ENCODE measurements around the gene EXD2. TPM values are rescaled to one million over a fixed set of nuclear protein-coding genes. Genes with fewer than 3 reads are reported as not detected.
"Not testable (repeated sequence)": the region's sequence is repeated elsewhere in the genome, so short reads cannot be mapped to it uniquely, and the experiment has no call there.

Gene EXD2
- total and polyA plus RNA-seq, 2 experiments from 2014 or later = 10.3 to 23.3 TPM

DNA sequence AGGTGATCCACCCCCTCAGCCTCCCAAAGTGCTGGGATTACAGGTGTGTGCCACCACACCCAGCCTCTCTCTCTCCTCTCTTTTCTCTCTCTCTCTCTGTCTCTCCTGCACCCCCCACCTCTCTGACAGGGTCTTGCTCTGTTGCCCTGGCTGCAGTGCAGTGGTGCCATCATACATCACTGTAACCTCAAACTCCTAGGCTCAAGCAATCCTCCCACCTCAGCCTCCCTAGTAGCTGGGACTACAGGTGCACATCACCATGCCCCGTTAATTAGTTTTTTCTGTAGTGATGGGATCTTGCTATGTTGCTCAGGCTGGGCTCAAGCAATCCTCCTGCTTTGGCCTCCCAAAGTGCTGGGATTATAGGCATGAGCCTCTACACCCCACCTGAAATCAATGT lies 8.7 kb upstream of the EXD2 start:
- H2AFZ ChIP-seq; H3K4me3 Mint-ChIP-seq; H3K9me3 Mint-ChIP-seq; H3K27me3 Mint-ChIP-seq (ENCODE audit: insufficient read depth, low read depth, poor library complexity); H3K27me3 ChIP-seq (ENCODE audit: insufficient read depth); H3K4me3 ChIP-seq; H3K9me2 ChIP-seq (ENCODE audit: insufficient read depth); H3K36me3 Mint-ChIP-seq (ENCODE audit: low read depth); H3K36me3 ChIP-seq (ENCODE audit: insufficient read depth); ATAC-seq; H3K4me2 ChIP-seq; H4K20me1 ChIP-seq (replicated peaks; ENCODE audit: insufficient read depth); H3K79me2 ChIP-seq (replicated peaks; ENCODE audit: insufficient read depth); H3K27ac ChIP-seq (ENCODE audit: low read depth); H3F3A ChIP-seq (replicated peaks; ENCODE audit: low read depth); H3K27ac Mint-ChIP-seq; DNase-seq (ENCODE audit: low spot score): not testable (repeated sequence)
- peaks cover 16% of the 10 kb centered on the region for H3K4me1 Mint-ChIP-seq
- peaks cover 11% of the 10 kb centered on the region; the same call in 1 of the 2 replicates for H3K4me1 ChIP-seq (ENCODE audit: insufficient read depth)

DNA sequence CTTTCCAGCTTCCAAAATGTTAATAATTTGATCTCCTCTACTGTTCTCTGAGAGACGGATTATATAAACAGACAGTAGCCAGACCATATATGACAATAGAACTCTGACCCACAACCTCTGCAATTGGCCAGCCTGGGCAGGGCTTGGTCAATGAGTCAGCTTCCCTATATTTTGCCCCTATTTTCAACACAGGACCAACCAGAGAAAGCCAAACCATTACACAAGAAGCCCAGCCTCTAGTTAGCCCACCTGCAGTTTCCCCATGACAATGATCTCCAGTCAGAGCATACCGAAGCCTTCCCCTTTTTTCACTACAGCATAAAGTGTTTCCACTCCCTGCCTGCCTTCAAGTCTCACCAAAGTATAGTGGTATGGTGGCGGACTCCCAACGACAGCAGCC lies 7.6 kb upstream of the EXD2 start:
- H3K9me2 ChIP-seq (ENCODE audit: insufficient read depth) = no peaks in the 10 kb centered on the region
- H3K4me3 ChIP-seq = no peak overlapping the region
- H3K9me3 Mint-ChIP-seq = peaks cover 2% of the 10 kb centered on the region; the same call in 1 of the 3 replicates
- peak overlapping the region; percentile 82 for H3K27ac Mint-ChIP-seq
- DNase-seq (ENCODE audit: low spot score) (peak; percentile 83), ATAC-seq (peak; percentile 99)
- H3K4me1 Mint-ChIP-seq = peaks cover 16% of the 10 kb centered on the region
- peak overlapping the region; percentile 51; the same call in 1 of the 2 replicates for H3K27ac ChIP-seq (ENCODE audit: low read depth)
- H4K20me1 ChIP-seq (replicated peaks; ENCODE audit: insufficient read depth) = no peaks in the 10 kb centered on the region
- H2AFZ ChIP-seq = peak overlapping the region; percentile 43; the same call in 1 of the 2 replicates
- H3K27me3 Mint-ChIP-seq (ENCODE audit: insufficient read depth, low read depth, poor library complexity) = peaks cover 5% of the 10 kb centered on the region
- TF ChIP-seq JUNB (IDR thresholded peaks at IDR 0.05; ENCODE audit: unreplicated experiment) (no peak), EZH2 (IDR thresholded peaks at IDR 0.05; ENCODE audit: low read depth, unreplicated experiment) (no peak)
- TF ChIP-seq, protein P1, sequence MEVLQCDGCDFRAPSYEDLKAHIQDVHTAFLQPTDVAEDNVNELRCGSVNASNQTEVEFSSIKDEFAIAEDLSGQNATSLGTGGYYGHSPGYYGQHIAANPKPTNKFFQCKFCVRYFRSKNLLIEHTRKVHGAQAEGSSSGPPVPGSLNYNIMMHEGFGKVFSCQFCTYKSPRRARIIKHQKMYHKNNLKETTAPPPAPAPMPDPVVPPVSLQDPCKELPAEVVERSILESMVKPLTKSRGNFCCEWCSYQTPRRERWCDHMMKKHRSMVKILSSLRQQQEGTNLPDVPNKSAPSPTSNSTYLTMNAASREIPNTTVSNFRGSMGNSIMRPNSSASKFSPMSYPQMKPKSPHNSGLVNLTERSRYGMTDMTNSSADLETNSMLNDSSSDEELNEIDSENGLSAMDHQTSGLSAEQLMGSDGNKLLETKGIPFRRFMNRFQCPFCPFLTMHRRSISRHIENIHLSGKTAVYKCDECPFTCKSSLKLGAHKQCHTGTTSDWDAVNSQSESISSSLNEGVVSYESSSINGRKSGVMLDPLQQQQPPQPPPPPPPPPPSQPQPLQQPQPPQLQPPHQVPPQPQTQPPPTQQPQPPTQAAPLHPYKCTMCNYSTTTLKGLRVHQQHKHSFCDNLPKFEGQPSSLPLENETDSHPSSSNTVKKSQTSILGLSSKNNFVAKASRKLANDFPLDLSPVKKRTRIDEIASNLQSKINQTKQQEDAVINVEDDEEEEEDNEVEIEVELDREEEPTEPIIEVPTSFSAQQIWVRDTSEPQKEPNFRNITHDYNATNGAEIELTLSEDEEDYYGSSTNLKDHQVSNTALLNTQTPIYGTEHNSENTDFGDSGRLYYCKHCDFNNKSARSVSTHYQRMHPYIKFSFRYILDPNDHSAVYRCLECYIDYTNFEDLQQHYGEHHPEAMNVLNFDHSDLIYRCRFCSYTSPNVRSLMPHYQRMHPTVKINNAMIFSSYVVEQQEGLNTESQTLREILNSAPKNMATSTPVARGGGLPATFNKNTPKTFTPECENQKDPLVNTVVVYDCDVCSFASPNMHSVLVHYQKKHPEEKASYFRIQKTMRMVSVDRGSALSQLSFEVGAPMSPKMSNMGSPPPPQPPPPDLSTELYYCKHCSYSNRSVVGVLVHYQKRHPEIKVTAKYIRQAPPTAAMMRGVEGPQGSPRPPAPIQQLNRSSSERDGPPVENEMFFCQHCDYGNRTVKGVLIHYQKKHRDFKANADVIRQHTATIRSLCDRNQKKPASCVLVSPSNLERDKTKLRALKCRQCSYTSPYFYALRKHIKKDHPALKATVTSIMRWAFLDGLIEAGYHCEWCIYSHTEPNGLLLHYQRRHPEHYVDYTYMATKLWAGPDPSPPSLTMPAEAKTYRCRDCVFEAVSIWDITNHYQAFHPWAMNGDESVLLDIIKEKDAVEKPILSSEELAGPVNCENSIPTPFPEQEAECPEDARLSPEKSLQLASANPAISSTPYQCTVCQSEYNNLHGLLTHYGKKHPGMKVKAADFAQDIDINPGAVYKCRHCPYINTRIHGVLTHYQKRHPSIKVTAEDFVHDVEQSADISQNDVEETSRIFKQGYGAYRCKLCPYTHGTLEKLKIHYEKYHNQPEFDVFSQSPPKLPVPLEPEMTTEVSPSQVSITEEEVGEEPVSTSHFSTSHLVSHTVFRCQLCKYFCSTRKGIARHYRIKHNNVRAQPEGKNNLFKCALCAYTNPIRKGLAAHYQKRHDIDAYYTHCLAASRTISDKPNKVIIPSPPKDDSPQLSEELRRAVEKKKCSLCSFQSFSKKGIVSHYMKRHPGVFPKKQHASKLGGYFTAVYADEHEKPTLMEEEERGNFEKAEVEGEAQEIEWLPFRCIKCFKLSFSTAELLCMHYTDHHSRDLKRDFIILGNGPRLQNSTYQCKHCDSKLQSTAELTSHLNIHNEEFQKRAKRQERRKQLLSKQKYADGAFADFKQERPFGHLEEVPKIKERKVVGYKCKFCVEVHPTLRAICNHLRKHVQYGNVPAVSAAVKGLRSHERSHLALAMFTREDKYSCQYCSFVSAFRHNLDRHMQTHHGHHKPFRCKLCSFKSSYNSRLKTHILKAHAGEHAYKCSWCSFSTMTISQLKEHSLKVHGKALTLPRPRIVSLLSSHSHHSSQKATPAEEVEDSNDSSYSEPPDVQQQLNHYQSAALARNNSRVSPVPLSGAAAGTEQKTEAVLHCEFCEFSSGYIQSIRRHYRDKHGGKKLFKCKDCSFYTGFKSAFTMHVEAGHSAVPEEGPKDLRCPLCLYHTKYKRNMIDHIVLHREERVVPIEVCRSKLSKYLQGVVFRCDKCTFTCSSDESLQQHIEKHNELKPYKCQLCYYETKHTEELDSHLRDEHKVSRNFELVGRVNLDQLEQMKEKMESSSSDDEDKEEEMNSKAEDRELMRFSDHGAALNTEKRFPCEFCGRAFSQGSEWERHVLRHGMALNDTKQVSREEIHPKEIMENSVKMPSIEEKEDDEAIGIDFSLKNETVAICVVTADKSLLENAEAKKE (CRISPR knock-in tag; IDR thresholded peaks at IDR 0.05) = no peak
- peaks cover 11% of the 10 kb centered on the region; the same call in 1 of the 2 replicates for H3K4me1 ChIP-seq (ENCODE audit: insufficient read depth)
- no peaks in the 10 kb centered on the region for H3F3A ChIP-seq (replicated peaks; ENCODE audit: low read depth)
- H3K79me2 ChIP-seq (replicated peaks; ENCODE audit: insufficient read depth) = no peaks in the 10 kb centered on the region
- no peaks in the 10 kb centered on the region for H3K36me3 Mint-ChIP-seq (ENCODE audit: low read depth)
- no peaks in the 10 kb centered on the region for H3K27me3 ChIP-seq (ENCODE audit: insufficient read depth)
- no peak overlapping the region; the same call in 2 of the 3 replicates for H3K4me3 Mint-ChIP-seq
- peak overlapping the region; percentile 33; the same call in 1 of the 2 replicates for H3K4me2 ChIP-seq
- H3K36me3 ChIP-seq (ENCODE audit: insufficient read depth) = no peaks in the 10 kb centered on the region

Measured in GM23338 (cell line).